Measurements from ENCODE around the gene HPCAL4. TPM values are rescaled to one million over a fixed set of nuclear protein-coding genes. Genes with fewer than 3 reads are reported as not detected.

The HPCAL4 gene
- total and polyA plus RNA-seq, 2 donors from 2014 or later, result 3.9 to 5.2 TPM

- Histone ChIP-seq H3K27ac (ENCODE audit: low read depth in 2 of 2, low read length in 2 of 2) (no peak overlapping the region), H3K36me3 (ENCODE audit: control insufficient read depth in 2 of 3, insufficient read depth in 3 of 3, low read length in 3 of 3) (no peaks in the 10 kb centered on the region), H3K4me1 (ENCODE audit: control insufficient read depth in 2 of 3, insufficient read depth in 2 of 3, low read depth in 1 of 3, low read length in 3 of 3) (peaks cover 0 to 9% (median 0%) of the 10 kb centered on the region in 3 donors), H3K4me3 (ENCODE audit: low read length in 3 of 3) (no peak overlapping the region), H3K27me3 (ENCODE audit: control insufficient read depth, insufficient read depth, low read length) (no peaks in the 10 kb centered on the region), H3K9me3 (ENCODE audit: control insufficient read depth in 2 of 3, insufficient read depth in 1 of 3, low read length in 3 of 3) (no peaks in the 10 kb centered on the region), H3K9ac (ENCODE audit: low read length in 3 of 3) (no peak overlapping the region)
- no peak for DNase-seq
- TF ChIP-seq, protein P1, sequence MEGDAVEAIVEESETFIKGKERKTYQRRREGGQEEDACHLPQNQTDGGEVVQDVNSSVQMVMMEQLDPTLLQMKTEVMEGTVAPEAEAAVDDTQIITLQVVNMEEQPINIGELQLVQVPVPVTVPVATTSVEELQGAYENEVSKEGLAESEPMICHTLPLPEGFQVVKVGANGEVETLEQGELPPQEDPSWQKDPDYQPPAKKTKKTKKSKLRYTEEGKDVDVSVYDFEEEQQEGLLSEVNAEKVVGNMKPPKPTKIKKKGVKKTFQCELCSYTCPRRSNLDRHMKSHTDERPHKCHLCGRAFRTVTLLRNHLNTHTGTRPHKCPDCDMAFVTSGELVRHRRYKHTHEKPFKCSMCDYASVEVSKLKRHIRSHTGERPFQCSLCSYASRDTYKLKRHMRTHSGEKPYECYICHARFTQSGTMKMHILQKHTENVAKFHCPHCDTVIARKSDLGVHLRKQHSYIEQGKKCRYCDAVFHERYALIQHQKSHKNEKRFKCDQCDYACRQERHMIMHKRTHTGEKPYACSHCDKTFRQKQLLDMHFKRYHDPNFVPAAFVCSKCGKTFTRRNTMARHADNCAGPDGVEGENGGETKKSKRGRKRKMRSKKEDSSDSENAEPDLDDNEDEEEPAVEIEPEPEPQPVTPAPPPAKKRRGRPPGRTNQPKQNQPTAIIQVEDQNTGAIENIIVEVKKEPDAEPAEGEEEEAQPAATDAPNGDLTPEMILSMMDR (IDR thresholded peaks at IDR 0.05; ENCODE audit: borderline replicate concordance, extremely low read depth, insufficient read depth), result no peak
- FAIRE-seq, result no peak
- intact Hi-C loops (cut with DNase I), result loop anchor here (5.0 kb wide), 1 partner anchor 48 kb away; no protein-coding TSS in a partner anchor
Measured at GRCh38 chr1:39655578-39656268, 35.5 kb downstream of the HPCAL4 start.

- intact Hi-C loops (cut with DNase I), result no loop called here
- Histone ChIP-seq H3K4me3 (ENCODE audit: low read length in 3 of 3) (no peak overlapping the region), H3K4me1 (ENCODE audit: control insufficient read depth in 2 of 3, insufficient read depth in 2 of 3, low read depth in 1 of 3, low read length in 3 of 3) (peaks cover 0 to 9% (median 0%) of the 10 kb centered on the region in 3 donors), H3K36me3 (ENCODE audit: control insufficient read depth in 2 of 3, insufficient read depth in 3 of 3, low read length in 3 of 3) (no peaks in the 10 kb centered on the region), H3K27ac (ENCODE audit: low read depth in 2 of 2, low read length in 2 of 2) (no peak overlapping the region), H3K27me3 (ENCODE audit: control insufficient read depth, insufficient read depth, low read length) (no peaks in the 10 kb centered on the region), H3K9ac (ENCODE audit: low read length in 3 of 3) (no peak overlapping the region), H3K9me3 (ENCODE audit: control insufficient read depth in 2 of 3, insufficient read depth in 1 of 3, low read length in 3 of 3) (no peaks in the 10 kb centered on the region)
- no peak for DNase-seq
- FAIRE-seq, result no peak
- TF ChIP-seq, protein P1 (IDR thresholded peaks at IDR 0.05; ENCODE audit: borderline replicate concordance, extremely low read depth, insufficient read depth), result no peak
Measured at GRCh38 chr1:39654291-39654690, 36.9 kb downstream of the HPCAL4 start.

DNA sequence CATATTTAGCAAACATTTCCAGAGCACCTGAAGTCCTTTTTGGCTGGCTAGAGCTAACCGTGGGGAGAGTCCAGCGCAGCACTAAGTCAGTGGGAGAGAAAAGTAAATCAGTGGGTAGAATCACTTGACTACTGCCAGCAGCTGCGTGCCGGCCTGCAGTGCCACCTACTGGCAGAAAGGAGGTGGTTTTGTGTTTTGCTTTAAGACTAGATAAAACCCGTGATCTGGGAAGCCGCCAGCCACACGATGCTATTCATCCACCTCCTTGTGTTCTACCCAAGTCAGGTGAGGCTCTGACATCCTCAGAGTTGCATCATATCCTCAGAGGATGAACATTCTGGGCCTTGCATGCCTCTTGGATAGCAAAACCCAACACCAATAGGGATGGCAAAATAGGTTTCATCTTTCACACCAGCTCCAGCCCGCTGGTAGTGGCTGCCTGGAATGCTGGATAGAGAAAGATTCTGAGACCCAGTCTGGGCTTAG is 37.6 kb downstream of the HPCAL4 start:
- no peaks in the 10 kb centered on the region for H3K9me3 ChIP-seq (ENCODE audit: control insufficient read depth in 2 of 3, insufficient read depth in 1 of 3, low read length in 3 of 3)
- no peaks in the 10 kb centered on the region for H3K27me3 ChIP-seq (ENCODE audit: control insufficient read depth, insufficient read depth, low read length)
- H3K4me1 ChIP-seq (ENCODE audit: control insufficient read depth in 2 of 3, insufficient read depth in 2 of 3, low read depth in 1 of 3, low read length in 3 of 3), result peaks cover 0 to 9% (median 0%) of the 10 kb centered on the region in 3 donors
- FAIRE-seq (no peak), DNase-seq (peak; percentile 84 to 88 (median 86))
- TF ChIP-seq, protein P1 (IDR thresholded peaks at IDR 0.05; ENCODE audit: borderline replicate concordance, extremely low read depth, insufficient read depth), result peak; percentile 81
- H3K4me3 ChIP-seq (ENCODE audit: low read length in 3 of 3), result no peak overlapping the region
- no peaks in the 10 kb centered on the region for H3K36me3 ChIP-seq (ENCODE audit: control insufficient read depth in 2 of 3, insufficient read depth in 3 of 3, low read length in 3 of 3)
- H3K9ac ChIP-seq (ENCODE audit: low read length in 3 of 3), result no peak overlapping the region
- H3K27ac ChIP-seq (ENCODE audit: low read depth in 2 of 2, low read length in 2 of 2), result no peak overlapping the region
- intact Hi-C loops (cut with DNase I), result no loop called here
